IPS-15b (cell line): ENCODE data around the gene CD300LG.

ENCODE experiments used
- H3K27me3 ChIP-seq: one replicate; pipeline ENCODE4 v1.6.1; 2013; ENCODE audit warnings: low read length; ENCODE audit not compliant: control insufficient read depth, insufficient read depth
- H3K36me3 ChIP-seq: one replicate; pipeline ENCODE4 v1.6.1; 2013; ENCODE audit warnings: low read length; ENCODE audit not compliant: control insufficient read depth, insufficient read depth
- H3K4me1 ChIP-seq: one replicate; pipeline ENCODE4 v1.6.1; 2013; ENCODE audit warnings: mild to moderate bottlenecking, low read length; ENCODE audit not compliant: control insufficient read depth, insufficient read depth
- H3K4me3 ChIP-seq: one replicate; pipeline ENCODE4 v1.5.1; 2013; ENCODE audit warnings: low read depth, low read length
- H3K9ac ChIP-seq: one replicate; pipeline ENCODE4 v1.6.1; 2013; ENCODE audit warnings: low read depth, mild to moderate bottlenecking, low read length
- H3K9me3 ChIP-seq: one replicate; pipeline ENCODE4 v1.6.1; 2013; ENCODE audit warnings: mild to moderate bottlenecking, low read length; ENCODE audit not compliant: control insufficient read depth, insufficient read depth

The CD300LG gene

GRCh38 chr17:43813386-43813785 lies 33.6 kb upstream of the CD300LG start:
- Histone ChIP-seq H3K9me3 (no peaks in the 10 kb centered on the region), H3K36me3 (peaks cover 3% of the 10 kb centered on the region), H3K9ac (no peak overlapping the region), H3K27me3 (no peaks in the 10 kb centered on the region), H3K4me3 (no peak overlapping the region), H3K4me1 (peaks cover 12% of the 10 kb centered on the region)

- no peaks in the 10 kb centered on the region for H3K27me3 ChIP-seq
- peaks cover 3% of the 10 kb centered on the region for H3K36me3 ChIP-seq
- H3K9me3 ChIP-seq: no peaks in the 10 kb centered on the region
- no peak overlapping the region for H3K4me3 ChIP-seq
- H3K4me1 ChIP-seq: peaks cover 12% of the 10 kb centered on the region
- no peak overlapping the region for H3K9ac ChIP-seq
Measured at GRCh38 chr17:43814026-43814425, 33.0 kb upstream of the CD300LG start.

GRCh38 chr17:43814714-43815113 lies 32.3 kb upstream of the CD300LG start:
- Histone ChIP-seq H3K4me1 (peaks cover 12% of the 10 kb centered on the region), H3K9me3 (no peaks in the 10 kb centered on the region), H3K9ac (no peak overlapping the region), H3K36me3 (peaks cover 3% of the 10 kb centered on the region), H3K4me3 (no peak overlapping the region), H3K27me3 (no peaks in the 10 kb centered on the region)

- Histone ChIP-seq H3K4me1 (peaks cover 5% of the 10 kb centered on the region), H3K27me3 (no peaks in the 10 kb centered on the region), H3K4me3 (no peak overlapping the region), H3K9me3 (no peaks in the 10 kb centered on the region), H3K36me3 (peaks cover 3% of the 10 kb centered on the region), H3K9ac (no peak overlapping the region)
Measured at GRCh38 chr17:43816336-43817320, 30.3 kb upstream of the CD300LG start.

GRCh38 chr17:43817826-43818225 lies 29.1 kb upstream of the CD300LG start:
- H3K27me3 ChIP-seq: no peaks in the 10 kb centered on the region

GRCh38 chr17:43818966-43819365 lies 28.0 kb upstream of the CD300LG start:
- H3K4me1 ChIP-seq: peaks cover under 1% of the 10 kb centered on the region
- H3K27me3 ChIP-seq: no peaks in the 10 kb centered on the region
- H3K4me3 ChIP-seq: no peak overlapping the region
- H3K9ac ChIP-seq: no peak overlapping the region
- H3K9me3 ChIP-seq: no peaks in the 10 kb centered on the region
- H3K36me3 ChIP-seq: no peaks in the 10 kb centered on the region

More at GRCh38 chr17:43817826-43818225, 29.1 kb upstream of the CD300LG start:
- peaks cover 5% of the 10 kb centered on the region for H3K4me1 ChIP-seq
- H3K9ac ChIP-seq: no peak overlapping the region
- no peaks in the 10 kb centered on the region for H3K9me3 ChIP-seq
- H3K4me3 ChIP-seq: no peak overlapping the region
- H3K36me3 ChIP-seq: no peaks in the 10 kb centered on the region

GRCh38 chr17:43820759-43821158 lies 26.2 kb upstream of the CD300LG start:
- Histone ChIP-seq H3K4me3 (no peak overlapping the region), H3K27me3 (no peaks in the 10 kb centered on the region), H3K4me1 (no peaks in the 10 kb centered on the region), H3K36me3 (peaks cover 3% of the 10 kb centered on the region), H3K9me3 (no peaks in the 10 kb centered on the region), H3K9ac (no peak overlapping the region)

- no peaks in the 10 kb centered on the region for H3K4me1 ChIP-seq
- no peak overlapping the region for H3K9ac ChIP-seq
- H3K36me3 ChIP-seq: peaks cover 3% of the 10 kb centered on the region
- H3K4me3 ChIP-seq: no peak overlapping the region
- no peaks in the 10 kb centered on the region for H3K9me3 ChIP-seq
- no peaks in the 10 kb centered on the region for H3K27me3 ChIP-seq
Measured at GRCh38 chr17:43822570-43823190, 24.3 kb upstream of the CD300LG start.

GRCh38 chr17:43823350-43824084 lies 23.5 kb upstream of the CD300LG start:
- Histone ChIP-seq H3K4me1 (no peaks in the 10 kb centered on the region), H3K36me3 (peaks cover 3% of the 10 kb centered on the region), H3K9me3 (no peaks in the 10 kb centered on the region), H3K27me3 (no peaks in the 10 kb centered on the region), H3K4me3 (no peak overlapping the region), H3K9ac (no peak overlapping the region)

- Histone ChIP-seq H3K9me3 (no peaks in the 10 kb centered on the region), H3K9ac (peak overlapping the region; percentile 12), H3K4me3 (no peak overlapping the region), H3K4me1 (no peaks in the 10 kb centered on the region), H3K36me3 (peaks cover 3% of the 10 kb centered on the region), H3K27me3 (no peaks in the 10 kb centered on the region)
Measured at GRCh38 chr17:43825567-43825966, 21.4 kb upstream of the CD300LG start.

- H3K4me3 ChIP-seq: no peak overlapping the region
- no peaks in the 10 kb centered on the region for H3K4me1 ChIP-seq
- H3K9me3 ChIP-seq: no peaks in the 10 kb centered on the region
- H3K27me3 ChIP-seq: no peaks in the 10 kb centered on the region
- peaks cover 5% of the 10 kb centered on the region for H3K36me3 ChIP-seq
- H3K9ac ChIP-seq: no peak overlapping the region
Measured at GRCh38 chr17:43826206-43826605, 20.8 kb upstream of the CD300LG start.
